Measurements from ENCODE around the gene P3H4.
A peak's percentile ranks its signal among the peaks of the same experiment; 100 is the strongest.

P3H4 gene

GRCh38 chr17:41821776-41822175, 10.0 kb upstream of the P3H4 start:
- no peak for DNase-seq (ENCODE audit: low read depth in 3 of 3)

DNA sequence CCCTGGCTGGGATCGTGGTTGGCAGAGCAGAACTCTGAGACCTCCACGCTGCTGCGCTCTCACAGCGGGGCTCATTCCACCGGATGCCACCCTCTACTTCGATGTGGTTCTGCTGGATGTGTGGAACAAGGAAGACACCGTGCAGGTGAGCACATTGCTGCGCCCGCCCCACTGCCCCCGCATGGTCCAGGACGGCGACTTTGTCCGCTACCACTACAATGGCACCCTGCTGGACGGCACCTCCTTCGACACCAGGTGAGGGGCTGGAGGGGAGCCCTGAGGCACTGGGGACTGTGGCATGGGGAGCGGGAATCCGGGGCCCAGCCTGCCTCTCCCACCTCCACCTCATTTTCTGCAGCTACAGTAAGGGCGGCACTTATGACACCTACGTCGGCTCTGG, 6.3 kb upstream of the P3H4 start:
- DNase-seq (ENCODE audit: low read depth in 3 of 3) = no peak

GRCh38 chr17:41816637-41817320, 5.0 kb upstream of the P3H4 start:
- DNase-seq (ENCODE audit: low read depth in 3 of 3) = no peak

DNA sequence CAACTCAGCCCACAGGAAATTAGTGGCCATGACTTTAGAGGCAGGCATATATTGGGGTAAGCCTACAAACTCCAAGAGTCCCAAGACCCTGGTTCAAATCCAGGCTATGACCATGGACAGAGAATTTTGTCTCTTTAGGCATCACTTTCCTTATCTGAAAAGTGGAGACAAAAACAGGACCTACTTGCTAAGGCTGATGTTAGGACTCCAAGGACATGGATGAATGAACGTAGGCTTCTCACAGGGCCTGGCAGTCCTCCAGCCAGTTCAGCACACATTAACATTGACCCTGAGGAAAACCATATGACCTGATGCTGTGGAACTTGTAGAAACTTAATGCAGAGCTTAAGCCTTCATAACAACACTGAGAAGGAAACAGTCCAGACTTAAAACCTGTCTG, 2.4 kb upstream of the P3H4 start:
- no peak for DNase-seq (ENCODE audit: low read depth in 3 of 3)

DNA sequence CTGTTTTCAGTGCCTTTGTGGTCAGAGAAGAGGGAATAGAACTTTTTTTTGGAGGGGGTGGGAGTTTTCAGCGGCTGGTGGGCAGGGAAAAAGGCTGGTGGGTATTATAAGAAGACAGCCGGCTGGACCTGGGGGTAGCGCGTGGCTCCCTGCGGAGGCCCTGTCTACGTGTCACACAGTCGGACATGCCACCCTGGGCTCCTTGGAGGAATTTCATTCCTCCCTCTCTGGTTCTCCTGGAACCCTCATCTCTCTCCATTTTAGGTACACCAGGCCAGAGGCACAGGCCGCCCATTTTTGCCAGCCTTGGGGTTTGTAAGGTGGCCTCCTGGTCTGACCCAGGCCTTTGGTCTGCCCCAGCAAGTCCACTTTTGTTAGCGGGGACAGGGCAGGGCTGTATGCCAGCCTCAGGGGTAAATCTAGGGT, 2.0 kb upstream of the P3H4 start:
- no peak for DNase-seq (ENCODE audit: low read depth in 3 of 3)

GRCh38 chr17:41813152-41813680, 1.5 kb upstream of the P3H4 start:
- DNase-seq (ENCODE audit: low read depth in 3 of 3) = no peak

DNA sequence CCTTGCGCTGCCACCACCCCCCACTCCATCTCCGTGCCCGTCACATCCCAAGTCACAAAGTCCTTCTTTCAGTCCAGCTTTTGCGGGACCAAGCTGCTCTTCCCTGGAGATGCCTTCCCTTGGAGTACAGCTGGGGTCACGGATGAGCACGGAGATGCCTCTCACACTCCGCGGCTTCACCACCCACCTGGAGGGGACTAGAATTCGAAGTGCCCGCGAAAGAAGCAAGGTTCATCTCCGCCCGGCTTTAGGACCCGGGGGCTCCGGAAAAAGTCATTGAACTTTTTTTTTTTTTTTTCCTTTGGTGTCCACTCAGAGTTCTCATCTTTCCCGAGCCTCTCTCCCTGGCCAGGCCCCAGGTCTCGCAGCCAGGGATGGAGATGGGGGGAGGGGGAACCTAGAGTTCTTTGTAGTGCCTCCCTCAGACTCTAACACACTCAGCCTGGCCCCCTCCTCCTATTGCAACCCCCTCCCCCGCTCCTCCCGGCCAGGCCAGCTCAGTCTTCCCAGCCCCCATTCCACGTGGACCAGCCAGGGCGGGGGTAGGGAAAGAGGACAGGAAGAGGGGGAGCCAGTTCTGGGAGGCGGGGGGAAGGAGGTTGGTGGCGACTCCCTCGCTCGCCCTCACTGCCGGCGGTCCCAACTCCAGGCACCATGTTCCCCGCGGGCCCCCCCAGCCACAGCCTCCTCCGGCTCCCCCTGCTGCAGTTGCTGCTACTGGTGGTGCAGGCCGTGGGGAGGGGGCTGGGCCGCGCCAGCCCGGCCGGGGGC, 817 bp upstream of the P3H4 start, which contains the start of gene FKBP10:
Gene FKBP10 (plus strand): TSS at position 624 of the 771 bp plus-strand sequence. CDS start 31 bp downstream, at position 655.
- DNase-seq (ENCODE audit: low read depth in 3 of 3) = no peak

GRCh38 chr17:41810659-41811548, 845 bp downstream of the P3H4 start:
- DNase-seq (ENCODE audit: low read depth in 3 of 3) = no peak

DNA sequence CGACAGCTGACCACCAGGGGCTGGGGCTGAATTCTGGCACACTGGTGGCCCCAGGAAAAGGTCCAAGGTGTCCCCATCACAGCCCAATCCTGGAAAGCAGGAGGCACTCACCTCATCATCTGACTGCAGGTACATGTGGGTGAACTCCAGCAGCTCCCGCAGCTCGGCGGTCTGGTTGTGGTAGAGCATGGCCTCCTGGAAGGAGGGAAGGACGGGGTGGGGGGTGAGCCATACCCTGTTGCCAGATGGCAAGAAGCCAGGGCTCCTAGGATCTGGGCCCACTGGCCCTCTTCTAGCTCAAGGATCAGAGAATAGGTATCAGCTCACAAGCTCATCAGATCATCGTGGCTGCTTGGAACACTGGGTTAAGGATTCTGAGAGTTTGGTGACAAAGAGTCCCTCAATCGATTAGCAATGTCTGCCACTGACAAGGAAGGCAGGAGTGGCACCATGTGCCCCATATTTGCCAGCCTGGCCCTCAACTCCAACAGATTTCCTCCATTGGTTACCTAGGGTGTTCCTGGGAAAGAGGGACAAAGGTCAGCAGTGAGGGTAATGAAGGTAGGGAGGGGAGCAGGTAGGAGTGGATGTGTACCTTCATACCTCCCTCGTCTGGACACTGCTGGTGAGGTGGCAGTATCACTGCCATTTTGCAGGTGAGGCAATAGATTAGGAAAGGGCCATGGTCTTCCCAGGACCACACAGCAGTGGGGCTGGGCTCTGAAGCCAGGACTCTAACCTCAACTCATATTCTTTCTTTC, 4.9 kb downstream of the P3H4 start:
- no peak for DNase-seq (ENCODE audit: low read depth in 3 of 3)

GRCh38 chr17:41803049-41804020, 8.4 kb downstream of the P3H4 start:
- DNase-seq (ENCODE audit: low read depth in 3 of 3) = no peak

GRCh38 chr17:41801374-41802271, 10.1 kb downstream of the P3H4 start:
- peak in 2 of 3 donors; percentile 51 to 76 for DNase-seq (ENCODE audit: low read depth in 3 of 3)

- no peak for DNase-seq (ENCODE audit: low read depth in 3 of 3)
These were observed 11.0 kb downstream of the P3H4 start for GRCh38 chr17:41800601-41801373.

GRCh38 chr17:41799366-41799765, 12.4 kb downstream of the P3H4 start:
- no peak for DNase-seq (ENCODE audit: low read depth in 3 of 3)

- no peak for DNase-seq (ENCODE audit: low read depth in 3 of 3)
These were observed 14.4 kb downstream of the P3H4 start for GRCh38 chr17:41797377-41797776.

DNA sequence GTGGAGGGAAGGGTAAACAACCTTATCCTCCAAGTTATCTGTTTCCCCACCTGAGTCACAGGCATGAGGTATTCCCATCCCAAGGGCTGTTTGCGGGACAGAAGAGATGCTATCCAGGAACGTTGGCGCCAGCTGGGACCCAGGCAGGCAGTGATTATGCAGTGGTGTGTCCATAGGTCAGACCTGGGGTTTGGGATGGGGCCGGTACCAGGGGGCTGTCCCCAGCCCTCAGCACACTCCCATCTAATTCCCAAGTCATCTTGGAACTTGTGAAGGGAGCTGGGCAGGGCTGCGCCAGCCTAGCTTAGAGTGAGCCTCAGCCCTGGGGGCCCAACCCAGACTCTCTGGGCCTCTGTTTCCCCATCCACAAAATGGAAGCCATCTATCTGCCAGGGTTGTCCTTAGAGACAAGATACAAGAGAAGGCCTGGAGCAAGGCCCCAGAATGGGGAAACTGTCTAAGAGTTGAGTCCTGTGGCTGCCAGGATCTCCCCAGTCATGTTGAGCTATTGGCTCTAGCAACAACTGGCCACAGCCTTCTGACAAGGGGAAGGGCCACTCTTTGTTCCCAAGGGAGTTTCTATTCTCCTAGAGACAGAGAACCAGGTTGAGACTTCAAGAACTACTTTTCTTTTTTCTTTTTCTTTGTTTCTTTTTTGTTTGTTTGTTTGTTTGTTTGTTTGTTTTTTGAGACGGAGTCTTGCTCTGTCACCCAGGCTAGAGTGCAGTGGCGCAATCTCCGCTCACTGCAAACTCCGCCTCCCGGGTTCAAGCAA, 15.4 kb downstream of the P3H4 start:
- no peak for DNase-seq (ENCODE audit: low read depth in 3 of 3)

- DNase-seq (ENCODE audit: low read depth in 3 of 3) = no peak
These were observed 17.2 kb downstream of the P3H4 start for GRCh38 chr17:41794540-41794975.
